Hepatocyte (in vitro differentiated cells): ENCODE data around the gene GTF3A.

Source experiments
- CTCF ChIP-seq: fragments of 200-600 bp; sonication (generic); IDR thresholded peaks from 2 replicates; pipeline ENCODE4 v1.5.1; 2016; ENCODE audit warnings: antibody characterized with exemption, mild to moderate bottlenecking; ENCODE audit not compliant: poor library complexity
- EZH2phosphoT487 ChIP-seq: fragments of 200-600 bp; sonication (generic); IDR thresholded peaks from one replicate; pipeline ENCODE4 v1.6.1; 2018; ENCODE audit warnings: antibody characterized with exemption, mild to moderate bottlenecking, low read depth, moderate library complexity; ENCODE audit not compliant: unreplicated experiment, severe bottlenecking

GRCh38 chr13:27442071-27442647 is 17.7 kb downstream of the GTF3A start:
- no peak for TF ChIP-seq CTCF
- no peak for TF ChIP-seq EZH2phosphoT487
